ENCODE data around the gene LCE2D. TPM values are rescaled to one million over a fixed set of nuclear protein-coding genes. Genes with fewer than 3 reads are reported as not detected.

The LCE2D gene
- polyA plus RNA-seq, 1 donor (not counting 4 experiments of a cell fraction or from before 2014, with no cell fraction given), result not detected

DNA sequence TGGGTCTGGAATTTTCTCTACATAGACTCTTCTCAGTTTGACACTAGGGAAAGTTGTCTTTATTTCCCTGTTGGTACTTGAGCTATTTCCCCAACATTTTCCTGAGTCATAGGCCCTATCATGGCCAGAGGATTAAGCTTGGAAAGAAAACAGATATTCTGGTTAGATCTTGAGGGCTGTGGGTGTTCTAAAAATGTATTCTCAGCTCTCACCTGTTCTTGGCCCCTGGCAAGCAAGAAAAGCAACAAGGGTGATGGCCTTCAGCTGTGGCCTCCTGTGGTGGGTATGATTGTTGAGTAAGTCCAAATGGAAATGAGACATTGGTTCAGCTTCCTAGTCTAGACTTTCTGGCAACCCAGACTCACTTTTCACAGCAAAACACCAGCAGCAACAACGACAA is 22.8 kb upstream of the LCE2D start:
- Histone ChIP-seq H3K9me1 (ENCODE audit: control insufficient read depth, extremely low read depth, insufficient read depth, low read length) (no peaks in the 10 kb centered on the region), H3K9me3 (ENCODE audit: control insufficient read depth, low read depth, low read length) (no peaks in the 10 kb centered on the region), H3K4me2 (ENCODE audit: control insufficient read depth, extremely low read depth, insufficient read depth, low read depth, low read length) (no peak overlapping the region), H2AFZ (ENCODE audit: control insufficient read depth, low read length) (no peak overlapping the region), H3K4me3 (ENCODE audit: control insufficient read depth in 2 of 3, extremely low read depth in 1 of 3, insufficient read depth in 2 of 3, low read depth in 1 of 3, low read length in 3 of 3) (no peak overlapping the region), H3K4me1 (ENCODE audit: control insufficient read depth, extremely low read depth, insufficient read depth, low read length) (no peaks in the 10 kb centered on the region), H3K36me3 (ENCODE audit: control insufficient read depth in 2 of 2, extremely low read depth in 1 of 2, insufficient read depth in 2 of 2, low read length in 2 of 2) (no peaks in the 10 kb centered on the region), H3K27me3 (ENCODE audit: control insufficient read depth, extremely low read depth, insufficient read depth, low read length) (peaks cover 5% of the 10 kb centered on the region), H3K79me2 (ENCODE audit: control insufficient read depth, insufficient read depth, low read length) (no peaks in the 10 kb centered on the region), H4K20me1 (ENCODE audit: control insufficient read depth, extremely low read depth, insufficient read depth, low read length) (no peaks in the 10 kb centered on the region), H3K9ac (ENCODE audit: control insufficient read depth, extremely low read depth, insufficient read depth, low read length) (no peak overlapping the region), H3K27ac (ENCODE audit: control insufficient read depth, insufficient read depth, low read length) (no peak overlapping the region)
- no peak for TF ChIP-seq EZH2 (IDR thresholded peaks at IDR 0.05; ENCODE audit: low read length)
- DNase-seq (ENCODE audit: low read depth, low spot score), result no peak
- dilution Hi-C loops (cut with MboI; ENCODE audit: extremely low pct_ligation_motif_present, low sequenced_read_pairs), result no loop called here
- FAIRE-seq, result no peak

DNA sequence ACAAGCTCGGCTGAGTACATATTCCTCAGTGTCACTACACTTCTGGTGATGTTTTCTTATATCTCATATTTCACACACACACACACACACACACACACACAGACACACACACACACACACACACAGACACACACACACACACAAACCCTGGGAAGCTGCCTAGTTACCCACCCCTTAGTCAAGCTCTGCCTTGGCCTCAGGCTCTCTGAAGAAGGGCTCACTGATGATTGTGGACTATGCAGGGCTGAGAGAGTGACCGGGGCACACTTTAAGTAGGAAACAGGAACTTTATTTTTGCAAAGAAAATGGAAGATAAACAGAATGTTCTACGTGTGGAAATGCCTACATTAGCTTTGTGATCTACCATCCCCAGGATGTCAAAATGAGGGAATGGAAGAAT is 19.2 kb upstream of the LCE2D start:
- no peak overlapping the region for H3K4me3 ChIP-seq (ENCODE audit: control insufficient read depth in 2 of 3, extremely low read depth in 1 of 3, insufficient read depth in 2 of 3, low read depth in 1 of 3, low read length in 3 of 3)
- FAIRE-seq (no peak), DNase-seq (ENCODE audit: low read depth, low spot score) (no peak)
- H3K9me3 ChIP-seq (ENCODE audit: control insufficient read depth, low read depth, low read length), result no peaks in the 10 kb centered on the region
- peaks cover 5% of the 10 kb centered on the region for H3K27me3 ChIP-seq (ENCODE audit: control insufficient read depth, extremely low read depth, insufficient read depth, low read length)
- H3K79me2 ChIP-seq (ENCODE audit: control insufficient read depth, insufficient read depth, low read length), result no peaks in the 10 kb centered on the region
- H3K27ac ChIP-seq (ENCODE audit: control insufficient read depth, insufficient read depth, low read length), result no peak overlapping the region
- no peaks in the 10 kb centered on the region for H4K20me1 ChIP-seq (ENCODE audit: control insufficient read depth, extremely low read depth, insufficient read depth, low read length)
- H2AFZ ChIP-seq (ENCODE audit: control insufficient read depth, low read length), result no peak overlapping the region
- H3K9ac ChIP-seq (ENCODE audit: control insufficient read depth, extremely low read depth, insufficient read depth, low read length), result no peak overlapping the region
- H3K4me2 ChIP-seq (ENCODE audit: control insufficient read depth, extremely low read depth, insufficient read depth, low read depth, low read length), result no peak overlapping the region
- no peak for TF ChIP-seq EZH2 (IDR thresholded peaks at IDR 0.05; ENCODE audit: low read length)
- TF ChIP-seq, protein P1, sequence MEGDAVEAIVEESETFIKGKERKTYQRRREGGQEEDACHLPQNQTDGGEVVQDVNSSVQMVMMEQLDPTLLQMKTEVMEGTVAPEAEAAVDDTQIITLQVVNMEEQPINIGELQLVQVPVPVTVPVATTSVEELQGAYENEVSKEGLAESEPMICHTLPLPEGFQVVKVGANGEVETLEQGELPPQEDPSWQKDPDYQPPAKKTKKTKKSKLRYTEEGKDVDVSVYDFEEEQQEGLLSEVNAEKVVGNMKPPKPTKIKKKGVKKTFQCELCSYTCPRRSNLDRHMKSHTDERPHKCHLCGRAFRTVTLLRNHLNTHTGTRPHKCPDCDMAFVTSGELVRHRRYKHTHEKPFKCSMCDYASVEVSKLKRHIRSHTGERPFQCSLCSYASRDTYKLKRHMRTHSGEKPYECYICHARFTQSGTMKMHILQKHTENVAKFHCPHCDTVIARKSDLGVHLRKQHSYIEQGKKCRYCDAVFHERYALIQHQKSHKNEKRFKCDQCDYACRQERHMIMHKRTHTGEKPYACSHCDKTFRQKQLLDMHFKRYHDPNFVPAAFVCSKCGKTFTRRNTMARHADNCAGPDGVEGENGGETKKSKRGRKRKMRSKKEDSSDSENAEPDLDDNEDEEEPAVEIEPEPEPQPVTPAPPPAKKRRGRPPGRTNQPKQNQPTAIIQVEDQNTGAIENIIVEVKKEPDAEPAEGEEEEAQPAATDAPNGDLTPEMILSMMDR (optimal IDR thresholded peaks at IDR 0.05 in 1 of 3, IDR thresholded peaks at IDR 0.05 in 1 of 3, conservative IDR thresholded peaks at IDR 0.05 in 1 of 3; ENCODE audit: extremely low read depth in 1 of 3, insufficient read depth in 2 of 3, low read length in 3 of 3), result no peak
- no peaks in the 10 kb centered on the region for H3K36me3 ChIP-seq (ENCODE audit: control insufficient read depth in 2 of 2, extremely low read depth in 1 of 2, insufficient read depth in 2 of 2, low read length in 2 of 2)
- dilution Hi-C loops (cut with MboI; ENCODE audit: extremely low pct_ligation_motif_present, low sequenced_read_pairs), result no loop called here
- no peaks in the 10 kb centered on the region for H3K9me1 ChIP-seq (ENCODE audit: control insufficient read depth, extremely low read depth, insufficient read depth, low read length)
- H3K4me1 ChIP-seq (ENCODE audit: control insufficient read depth, extremely low read depth, insufficient read depth, low read length), result no peaks in the 10 kb centered on the region

DNA sequence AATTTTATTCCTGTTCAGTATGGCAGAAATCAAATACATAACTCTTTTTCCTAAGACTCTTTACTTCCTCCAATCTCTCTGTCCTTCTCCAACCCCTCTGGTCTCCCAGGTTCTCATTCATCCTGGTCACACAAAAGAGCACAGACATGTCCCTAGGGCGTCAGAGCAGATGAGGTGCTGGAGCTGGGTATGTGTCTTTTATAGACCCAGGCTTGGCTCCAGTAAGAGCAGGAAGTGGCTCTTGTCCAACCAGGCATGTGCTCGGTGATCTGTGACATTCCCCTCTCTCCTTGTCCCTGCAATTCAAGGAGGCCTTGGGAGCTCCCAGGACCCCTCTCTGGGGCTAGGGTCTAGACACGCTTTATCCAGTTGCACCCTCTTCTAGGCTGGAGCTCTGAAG is 18.0 kb upstream of the LCE2D start:
- DNase-seq (ENCODE audit: low read depth, low spot score) (no peak), FAIRE-seq (no peak)
- dilution Hi-C loops (cut with MboI; ENCODE audit: extremely low pct_ligation_motif_present, low sequenced_read_pairs), result no loop called here
- TF ChIP-seq, protein P1 (optimal IDR thresholded peaks at IDR 0.05 in 1 of 3, IDR thresholded peaks at IDR 0.05 in 1 of 3, conservative IDR thresholded peaks at IDR 0.05 in 1 of 3; ENCODE audit: extremely low read depth in 1 of 3, insufficient read depth in 2 of 3, low read length in 3 of 3), result no peak
- TF ChIP-seq EZH2 (IDR thresholded peaks at IDR 0.05; ENCODE audit: low read length), result no peak
- H4K20me1 ChIP-seq (ENCODE audit: control insufficient read depth, extremely low read depth, insufficient read depth, low read length), result no peaks in the 10 kb centered on the region
- no peak overlapping the region for H2AFZ ChIP-seq (ENCODE audit: control insufficient read depth, low read length)
- no peak overlapping the region for H3K4me2 ChIP-seq (ENCODE audit: control insufficient read depth, extremely low read depth, insufficient read depth, low read depth, low read length)
- no peaks in the 10 kb centered on the region for H3K79me2 ChIP-seq (ENCODE audit: control insufficient read depth, insufficient read depth, low read length)
- H3K9me1 ChIP-seq (ENCODE audit: control insufficient read depth, extremely low read depth, insufficient read depth, low read length), result no peaks in the 10 kb centered on the region
- H3K27ac ChIP-seq (ENCODE audit: control insufficient read depth, insufficient read depth, low read length), result no peak overlapping the region
- no peaks in the 10 kb centered on the region for H3K9me3 ChIP-seq (ENCODE audit: control insufficient read depth, low read depth, low read length)
- H3K4me3 ChIP-seq (ENCODE audit: control insufficient read depth in 2 of 3, extremely low read depth in 1 of 3, insufficient read depth in 2 of 3, low read depth in 1 of 3, low read length in 3 of 3), result no peak overlapping the region
- H3K9ac ChIP-seq (ENCODE audit: control insufficient read depth, extremely low read depth, insufficient read depth, low read length), result no peak overlapping the region
- peaks cover 5% of the 10 kb centered on the region for H3K27me3 ChIP-seq (ENCODE audit: control insufficient read depth, extremely low read depth, insufficient read depth, low read length)
- H3K4me1 ChIP-seq (ENCODE audit: control insufficient read depth, extremely low read depth, insufficient read depth, low read length), result no peaks in the 10 kb centered on the region
- no peaks in the 10 kb centered on the region for H3K36me3 ChIP-seq (ENCODE audit: control insufficient read depth in 2 of 2, extremely low read depth in 1 of 2, insufficient read depth in 2 of 2, low read length in 2 of 2)

Data from keratinocyte (primary cell).